Measurements from ENCODE around the gene OR52H1.
"Not testable (repeated sequence)": the region's sequence is repeated elsewhere in the genome, so short reads cannot be mapped to it uniquely, and the experiment has no call there.

The OR52H1 gene

DNA sequence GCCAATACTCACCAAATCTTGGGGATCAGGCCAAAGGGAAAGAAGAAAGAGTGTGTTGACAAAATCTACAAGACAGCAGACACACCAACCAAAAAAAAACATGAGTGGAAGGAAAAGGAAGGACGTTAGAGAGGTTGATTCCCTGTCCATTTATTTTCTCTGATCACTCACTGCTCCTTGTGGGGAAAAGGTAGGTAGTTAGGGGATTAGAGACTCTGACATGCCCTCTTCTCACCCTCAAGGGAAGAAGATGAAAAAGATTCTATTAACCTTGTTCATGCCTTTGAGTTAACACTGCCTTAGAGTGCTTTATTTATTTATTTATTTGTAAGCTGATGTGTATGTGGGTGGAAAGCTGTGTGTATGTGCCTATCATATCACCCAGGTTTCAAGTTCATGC, at the start of gene OR52H1:
Gene OR52H1, minus strand, starts transcription at position 101 of the 400 bp plus-strand sequence. CDS start 3,035 bp downstream, outside the sequence.
- no peak for DNase-seq (ENCODE audit: low read depth, low spot score)

GRCh38 chr11:5597953-5598352, 49.6 kb upstream of the OR52H1 start:
- DNase-seq (ENCODE audit: low read depth, low spot score): no peak

GRCh38 chr11:5596607-5597201, 48.4 kb upstream of the OR52H1 start, which contains the start of gene TRIM6:
Gene TRIM6, plus strand, starts transcription at chr11:5596637. Its CDS starts 261 bp downstream, at chr11:5596898.
- DNase-seq (ENCODE audit: low read depth, low spot score): no peak

- no peak for DNase-seq (ENCODE audit: low read depth, low spot score)
Measured at GRCh38 chr11:5593146-5593545, 44.8 kb upstream of the OR52H1 start.

- no peak for DNase-seq (ENCODE audit: low read depth, low spot score)
Measured at GRCh38 chr11:5592615-5593014, 44.3 kb upstream of the OR52H1 start.

DNA sequence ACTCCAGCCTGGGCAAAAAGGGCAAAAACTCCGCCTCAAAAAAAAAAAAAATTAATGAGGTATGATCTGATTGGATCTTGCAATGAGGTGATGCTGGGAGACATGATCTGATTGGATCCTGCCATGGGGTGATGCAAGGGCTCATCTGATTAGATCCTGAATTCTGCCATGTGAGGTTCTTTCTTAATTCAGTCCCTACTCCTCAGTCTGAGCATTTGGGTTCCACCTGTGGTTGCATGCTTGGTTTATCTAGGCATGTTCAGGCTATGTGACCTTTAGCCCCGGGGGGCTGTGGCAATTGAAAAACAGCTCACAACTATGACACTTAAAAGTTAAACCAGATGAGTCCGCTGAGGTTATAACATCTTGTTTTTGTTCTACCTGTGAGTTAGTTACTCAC, 43.3 kb upstream of the OR52H1 start:
- no peak for DNase-seq (ENCODE audit: low read depth, low spot score)

- DNase-seq (ENCODE audit: low read depth, low spot score): not testable (repeated sequence)
Measured at GRCh38 chr11:5589906-5590305, 41.6 kb upstream of the OR52H1 start.

- not testable (repeated sequence) for DNase-seq (ENCODE audit: low read depth, low spot score)
Measured at GRCh38 chr11:5584458-5584857, 36.1 kb upstream of the OR52H1 start.

- no peak for DNase-seq (ENCODE audit: low read depth, low spot score)
Measured at GRCh38 chr11:5581014-5581413, 32.7 kb upstream of the OR52H1 start.

DNA sequence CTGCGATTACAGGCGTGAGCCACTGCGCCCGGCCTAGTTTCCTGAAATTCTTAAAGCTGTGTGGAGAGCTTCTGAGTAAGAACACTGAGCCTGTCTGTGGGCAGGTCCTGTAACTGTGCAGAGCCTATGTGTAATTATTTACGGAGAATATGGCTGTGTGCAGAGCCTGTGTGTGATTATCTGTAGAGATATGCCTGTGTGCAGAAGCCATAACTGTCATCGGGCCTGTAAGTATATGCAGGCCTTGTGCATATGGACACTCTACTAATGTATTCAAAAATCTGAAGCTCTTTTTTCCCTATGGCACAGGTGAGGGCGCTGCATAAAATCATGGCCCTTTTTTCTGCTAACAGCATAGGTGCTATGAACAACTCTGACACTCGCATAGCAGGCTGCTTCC, 32.2 kb upstream of the OR52H1 start, which contains the start of gene OR52B6:
Gene OR52B6, plus strand, starts transcription at position 301 of the 400 bp plus-strand sequence. Its CDS starts 0 bp downstream, at position 301.
- DNase-seq (ENCODE audit: low read depth, low spot score): no peak

DNA sequence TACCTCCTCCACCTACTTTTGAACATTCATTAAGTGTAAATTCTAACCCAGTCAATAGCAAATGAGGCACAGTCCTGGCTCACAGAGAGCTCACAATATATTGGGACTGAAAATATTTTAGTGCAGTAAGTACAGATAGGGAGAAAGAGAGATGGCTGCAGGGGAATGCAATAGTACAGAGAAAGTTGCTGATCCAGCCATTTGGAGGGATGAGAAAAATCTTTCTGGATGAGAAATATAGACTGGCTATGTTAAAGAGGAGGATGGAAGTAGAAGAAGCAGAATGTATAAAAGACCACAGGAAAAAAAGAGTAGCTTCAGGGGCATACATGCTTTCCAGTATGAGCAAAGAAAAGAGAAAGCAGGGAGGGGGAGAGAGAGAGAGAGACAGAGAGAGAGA, 28.8 kb upstream of the OR52H1 start:
- no peak for DNase-seq (ENCODE audit: low read depth, low spot score)

- no peak for DNase-seq (ENCODE audit: low read depth, low spot score)
Measured at GRCh38 chr11:5575152-5575551, 26.8 kb upstream of the OR52H1 start.

GRCh38 chr11:5574654-5575053, 26.3 kb upstream of the OR52H1 start:
- DNase-seq (ENCODE audit: low read depth, low spot score): no peak

DNA sequence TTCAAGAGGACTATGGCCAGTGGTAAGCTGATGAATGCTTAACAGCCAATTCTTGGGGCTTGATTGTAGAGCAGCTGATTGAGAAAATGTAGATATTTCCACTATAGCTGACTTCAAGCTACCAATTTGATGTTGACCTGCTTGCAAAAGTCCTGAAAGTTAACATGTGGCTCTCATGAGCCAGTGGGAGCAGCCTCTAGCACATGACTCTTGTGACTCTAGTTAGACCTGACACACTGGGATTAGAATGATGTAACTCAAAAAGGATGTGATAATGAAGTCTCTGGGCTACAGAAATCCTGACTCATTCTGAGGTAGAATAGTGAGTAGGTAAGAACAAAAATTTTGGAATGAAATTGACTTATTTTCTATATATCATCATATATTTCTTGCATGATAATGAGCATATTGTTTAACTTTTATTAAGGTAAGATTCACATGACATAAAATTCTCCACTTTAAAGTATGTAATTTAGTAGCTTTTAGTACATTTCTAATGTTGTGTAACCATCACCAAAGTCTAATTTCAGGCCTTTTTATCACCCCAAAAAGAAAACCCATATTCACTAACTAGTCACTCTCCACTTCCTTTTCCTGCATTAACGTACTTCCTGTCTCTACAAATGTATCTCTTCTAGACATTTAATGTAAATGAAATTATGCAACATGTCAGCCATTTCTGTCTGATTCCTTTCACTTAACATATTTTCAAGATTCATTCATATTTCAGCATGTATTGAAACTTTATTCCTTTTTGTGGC, 16.1 kb upstream of the OR52H1 start:
- no peak for DNase-seq (ENCODE audit: low read depth, low spot score)

DNA sequence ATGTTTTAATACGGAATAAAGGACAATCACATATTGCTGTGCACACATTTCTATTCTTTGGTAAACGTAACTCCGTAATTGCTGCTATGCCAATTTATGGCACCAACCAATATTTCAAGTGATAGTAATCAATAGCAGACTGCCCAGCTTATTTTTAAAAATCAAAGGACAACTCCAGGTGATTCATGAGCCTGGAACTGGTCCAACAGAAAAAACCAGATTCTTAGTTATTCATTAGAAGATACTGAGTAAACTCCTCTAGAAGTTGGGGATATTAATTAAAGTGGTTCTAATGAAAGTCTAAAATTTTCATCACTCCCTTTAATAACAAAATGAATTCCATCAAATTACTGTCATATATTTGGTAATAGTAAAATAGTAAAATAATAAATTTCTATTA, 9.4 kb upstream of the OR52H1 start:
- DNase-seq (ENCODE audit: low read depth, low spot score): no peak

GRCh38 chr11:5556596-5557188, 8.4 kb upstream of the OR52H1 start:
- no peak for DNase-seq (ENCODE audit: low read depth, low spot score)

DNA sequence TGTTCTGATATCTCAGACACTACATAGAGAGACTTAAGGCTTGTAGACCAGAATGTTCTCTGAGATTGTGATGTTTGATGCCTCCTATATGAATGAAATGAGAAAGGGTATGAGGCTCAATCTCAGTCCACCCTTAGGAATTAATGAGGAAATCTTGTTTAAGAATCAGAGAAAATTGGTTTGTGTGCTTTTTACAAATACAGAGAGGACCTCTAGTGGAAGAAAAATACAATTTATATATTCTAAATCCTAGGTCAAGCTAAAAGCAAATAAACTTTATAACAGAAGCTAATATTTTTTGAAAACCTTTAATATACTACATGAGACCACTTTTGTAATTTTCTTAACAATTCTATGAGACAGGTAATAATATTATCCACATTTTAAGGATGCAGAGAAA, 5.0 kb upstream of the OR52H1 start:
- no peak for DNase-seq (ENCODE audit: low read depth, low spot score)

DNA sequence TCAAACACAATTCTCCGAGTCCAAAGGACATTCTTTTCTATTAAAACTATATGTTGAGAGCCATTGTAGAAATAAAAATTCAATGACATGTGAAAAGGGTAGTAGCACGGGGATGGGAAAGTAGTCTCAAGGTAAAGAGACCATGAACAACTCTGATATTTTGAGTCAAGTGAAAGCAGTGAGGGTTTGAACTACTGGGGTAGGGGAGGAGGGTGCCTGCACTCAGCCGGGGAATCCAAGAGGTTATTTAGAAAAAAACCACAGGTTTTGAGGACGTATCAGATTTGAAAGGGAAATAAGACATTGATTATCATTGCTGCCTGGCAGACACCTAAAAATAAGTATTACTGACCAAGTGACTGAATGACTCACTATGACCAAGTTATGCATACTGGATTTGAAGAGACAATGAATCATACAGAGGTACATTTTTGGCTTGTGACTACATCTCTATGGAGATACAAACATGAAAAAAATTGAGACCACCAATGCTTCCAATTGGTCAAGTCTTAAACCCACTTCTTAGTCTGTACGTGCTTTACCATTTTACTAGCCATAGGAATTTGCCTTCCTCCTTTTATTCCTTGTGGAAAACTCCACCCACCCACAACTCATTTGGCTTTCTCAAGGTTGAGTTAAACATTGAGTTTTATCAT, 2.2 kb upstream of the OR52H1 start:
- no peak for DNase-seq (ENCODE audit: low read depth, low spot score)

- DNase-seq (ENCODE audit: low read depth, low spot score): no peak
Measured at GRCh38 chr11:5547982-5548381, 358 bp downstream of the OR52H1 start.

DNA sequence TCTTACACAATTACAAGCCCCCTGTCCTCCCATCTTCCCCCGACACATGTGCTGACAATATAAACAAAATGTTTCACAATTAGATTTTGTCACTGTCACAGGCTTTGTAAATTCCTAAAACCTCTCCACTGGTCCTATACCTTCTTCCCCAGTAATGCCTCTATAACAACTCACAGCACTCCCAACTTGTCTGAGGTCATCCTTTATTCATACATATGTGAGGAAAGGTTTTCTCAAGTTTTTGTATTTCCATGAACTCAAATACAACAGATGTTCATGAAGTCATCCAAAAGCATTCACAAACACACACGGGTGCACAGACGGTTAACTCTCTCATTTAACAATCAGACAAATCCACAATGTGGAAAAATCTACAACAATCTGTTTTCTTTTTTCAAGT, 1.9 kb downstream of the OR52H1 start:
- no peak for DNase-seq (ENCODE audit: low read depth, low spot score)

DNA sequence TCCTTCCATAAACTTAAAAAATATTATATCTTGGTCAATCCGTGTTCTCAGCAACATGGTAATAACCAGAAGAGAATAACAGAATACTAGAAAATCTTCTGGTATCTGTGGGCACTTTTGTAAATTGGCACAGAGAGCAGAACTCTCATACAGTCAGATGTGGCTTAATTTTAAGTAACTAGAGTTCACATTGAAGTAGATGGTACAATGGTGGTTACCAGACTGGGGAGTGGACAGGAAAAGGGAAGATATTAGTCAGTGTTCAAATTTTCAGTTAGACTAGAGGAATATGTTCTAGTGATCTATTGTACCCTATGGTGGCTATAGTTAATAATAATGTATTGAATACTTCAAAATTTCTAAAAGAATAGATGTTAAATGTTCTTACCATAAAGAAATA, 6.9 kb downstream of the OR52H1 start:
- no peak for DNase-seq (ENCODE audit: low read depth, low spot score)

GRCh38 chr11:5536482-5536881, 11.9 kb downstream of the OR52H1 start:
- no peak for DNase-seq (ENCODE audit: low read depth, low spot score)
